Activated T-cell treated with anti-CD3 and anti-CD28 coated beads, Interleukin-2, amount 50 U/mL, for 4 hours (primary cell): ENCODE results near the gene PLVAP. TPM values are rescaled to one million over a fixed set of nuclear protein-coding genes. Genes with fewer than 3 reads are reported as not detected.

ENCODE experiments used
- ATAC-seq, 2 donors: fragments of 200-7000 bp; cut with Tn5 transposase; one replicate each; pipeline ENCODE4 v1.10.0; 2021
- DNase-seq: peaks from one replicate; pipeline ENCODE4 v3.0.0-alpha.2; 2020
- H3K27me3 Mint-ChIP-seq: one replicate; pipeline ENCODE4 v1.8.0; 2021; ENCODE audit warnings: low read depth, mixed read lengths
- H3K36me3 Mint-ChIP-seq: one replicate; pipeline ENCODE4 v1.8.0; 2022; ENCODE audit warnings: mixed read lengths; ENCODE audit not compliant: insufficient read depth
- H3K4me1 Mint-ChIP-seq: one replicate; pipeline ENCODE4 v1.8.0; 2021; ENCODE audit warnings: low read depth, mixed read lengths
- H3K4me3 Mint-ChIP-seq: one replicate; pipeline ENCODE4 v1.8.0; 2021; ENCODE audit warnings: mild to moderate bottlenecking, moderate library complexity, mixed read lengths
- H3K9me3 Mint-ChIP-seq: one replicate; pipeline ENCODE4 v1.8.0; 2021; ENCODE audit warnings: mixed read lengths
- total RNA-seq, 3 donors: library from RNA; stranded (reverse); gene quantifications; one replicate each; pipeline ENCODE4 v1.2.1, GENCODE V29; 2021

Gene PLVAP
- total RNA-seq, 3 donors from 2014 or later = 0.18 TPM; not detected in 2

GRCh38 chr19:17406046-17406886, 29.1 kb upstream of the PLVAP start:
- Mint-ChIP-seq H3K27me3 (no peaks in the 10 kb centered on the region), H3K36me3 (peaks cover 2% of the 10 kb centered on the region), H3K4me3 (peak overlapping the region; percentile 84), H3K4me1 (peaks cover 29% of the 10 kb centered on the region), H3K9me3 (no peaks in the 10 kb centered on the region)
- ATAC-seq = peak; percentile 24 to 35
- no peak for DNase-seq

- peaks cover 3% of the 10 kb centered on the region for H3K36me3 Mint-ChIP-seq
- DNase-seq (peak; percentile 17), ATAC-seq (peak; percentile 69 to 75)
- peaks cover 29% of the 10 kb centered on the region for H3K4me1 Mint-ChIP-seq
- no peaks in the 10 kb centered on the region for H3K9me3 Mint-ChIP-seq
- no peaks in the 10 kb centered on the region for H3K27me3 Mint-ChIP-seq
- peak within 1 kb of the TSS; percentile 84 for H3K4me3 Mint-ChIP-seq
Measured at GRCh38 chr19:17405250-17406045, 28.3 kb upstream of the PLVAP start, which contains the start of gene BST2. Gene BST2 (minus strand): TSS chr19:17405630. CDS start chr19:17405575, 55 bp downstream.

- peaks cover 29% of the 10 kb centered on the region for H3K4me1 Mint-ChIP-seq
Measured at GRCh38 chr19:17404621-17405249, 27.6 kb upstream of the PLVAP start.

GRCh38 chr19:17404015-17404414, 26.9 kb upstream of the PLVAP start:
- Mint-ChIP-seq H3K4me1 (peaks cover 29% of the 10 kb centered on the region), H3K9me3 (no peaks in the 10 kb centered on the region), H3K36me3 (peaks cover 3% of the 10 kb centered on the region), H3K27me3 (no peaks in the 10 kb centered on the region), H3K4me3 (peak overlapping the region; percentile 84)
- DNase-seq (no peak), ATAC-seq (no peak)

More at GRCh38 chr19:17404621-17405249, 27.6 kb upstream of the PLVAP start:
- H3K27me3 Mint-ChIP-seq = no peaks in the 10 kb centered on the region
- peak overlapping the region; percentile 84 for H3K4me3 Mint-ChIP-seq
- peaks cover 3% of the 10 kb centered on the region for H3K36me3 Mint-ChIP-seq
- no peak for DNase-seq
- ATAC-seq = peak in 1 of 2 donors; percentile 1
- no peaks in the 10 kb centered on the region for H3K9me3 Mint-ChIP-seq

- H3K4me1 Mint-ChIP-seq = peaks cover 29% of the 10 kb centered on the region
- H3K9me3 Mint-ChIP-seq = no peaks in the 10 kb centered on the region
- no peaks in the 10 kb centered on the region for H3K27me3 Mint-ChIP-seq
- peak; percentile 27 to 38 for ATAC-seq
- H3K4me3 Mint-ChIP-seq = peak overlapping the region; percentile 84
- H3K36me3 Mint-ChIP-seq = peaks cover 3% of the 10 kb centered on the region
- peak; percentile 20 for DNase-seq
Measured at GRCh38 chr19:17402982-17403855, 26.1 kb upstream of the PLVAP start.

DNA sequence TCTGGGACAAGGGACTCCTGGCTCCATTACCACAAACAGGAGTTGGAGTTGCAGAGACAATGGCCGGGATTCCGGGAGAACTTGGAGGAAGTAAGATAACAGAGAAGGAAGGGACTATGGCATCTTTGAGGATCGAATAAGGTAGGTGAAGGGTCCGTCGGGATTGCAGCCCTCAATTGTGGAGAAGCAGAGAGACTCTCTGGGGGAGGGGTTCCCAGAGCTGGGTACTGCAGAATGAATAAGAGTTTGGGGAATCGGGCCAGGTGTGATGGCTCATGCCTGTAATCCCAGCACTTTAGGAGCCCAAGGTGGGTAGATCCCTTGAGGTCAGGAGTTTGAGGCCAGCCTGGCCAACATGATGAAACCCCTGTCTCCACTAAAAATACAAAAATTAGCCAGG, 24.5 kb upstream of the PLVAP start:
- DNase-seq (no peak), ATAC-seq (no peak)
- H3K27me3 Mint-ChIP-seq = no peaks in the 10 kb centered on the region
- peaks cover 17% of the 10 kb centered on the region for H3K4me1 Mint-ChIP-seq
- peaks cover 3% of the 10 kb centered on the region for H3K36me3 Mint-ChIP-seq
- no peak overlapping the region for H3K4me3 Mint-ChIP-seq
- H3K9me3 Mint-ChIP-seq = no peaks in the 10 kb centered on the region

GRCh38 chr19:17398902-17399527, 21.9 kb upstream of the PLVAP start:
- DNase-seq = no peak
- Mint-ChIP-seq H3K36me3 (peaks cover 3% of the 10 kb centered on the region), H3K4me3 (no peak overlapping the region), H3K9me3 (no peaks in the 10 kb centered on the region), H3K27me3 (no peaks in the 10 kb centered on the region), H3K4me1 (peaks cover 15% of the 10 kb centered on the region)
- ATAC-seq = no peak

- Mint-ChIP-seq H3K36me3 (no peaks in the 10 kb centered on the region), H3K4me3 (peak overlapping the region; percentile 4), H3K27me3 (no peaks in the 10 kb centered on the region), H3K9me3 (no peaks in the 10 kb centered on the region), H3K4me1 (peaks cover 22% of the 10 kb centered on the region)
- ATAC-seq (peak in 1 of 2 donors; percentile 29), DNase-seq (peak; percentile 55)
Measured at GRCh38 chr19:17394891-17395415, 17.8 kb upstream of the PLVAP start.

DNA sequence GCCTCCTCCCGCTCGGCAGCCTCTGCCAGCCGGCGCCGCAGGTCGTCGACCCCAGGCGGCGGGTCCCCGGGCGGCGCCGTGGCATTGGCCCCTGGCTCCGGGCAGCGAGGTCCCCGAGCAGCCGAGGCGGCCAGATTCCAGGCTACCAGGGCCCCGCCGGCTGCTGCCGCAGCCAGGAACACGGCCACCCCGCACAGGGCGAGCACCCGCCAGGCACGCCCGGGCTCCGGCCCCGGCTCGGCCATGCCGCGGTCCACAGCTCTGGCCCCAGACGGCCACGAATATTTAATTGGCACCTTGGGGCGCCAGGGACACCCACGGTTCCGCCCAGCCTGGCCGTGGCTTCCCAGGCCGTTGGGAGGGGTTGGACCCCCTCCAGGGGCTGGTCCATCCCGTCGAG, 16.8 kb upstream of the PLVAP start, which contains the start of gene CCDC194:
Gene CCDC194, minus strand, starts transcription at position 283 of the 400 bp plus-strand sequence. Its CDS starts 38 bp downstream, at position 245.
- DNase-seq (no peak), ATAC-seq (no peak)
- Mint-ChIP-seq H3K27me3 (no peaks in the 10 kb centered on the region), H3K9me3 (no peaks in the 10 kb centered on the region), H3K36me3 (no peaks in the 10 kb centered on the region), H3K4me3 (peak within 1 kb of the TSS; percentile 4), H3K4me1 (peaks cover 22% of the 10 kb centered on the region)

- ATAC-seq = no peak
- no peaks in the 10 kb centered on the region for H3K9me3 Mint-ChIP-seq
- peaks cover 22% of the 10 kb centered on the region for H3K4me1 Mint-ChIP-seq
- DNase-seq = no peak
- no peaks in the 10 kb centered on the region for H3K36me3 Mint-ChIP-seq
- H3K27me3 Mint-ChIP-seq = no peaks in the 10 kb centered on the region
- H3K4me3 Mint-ChIP-seq = no peak overlapping the region
Measured at GRCh38 chr19:17393002-17393401, 15.9 kb upstream of the PLVAP start.

GRCh38 chr19:17391371-17392151, 14.4 kb upstream of the PLVAP start:
- Mint-ChIP-seq H3K36me3 (no peaks in the 10 kb centered on the region), H3K4me1 (peaks cover 22% of the 10 kb centered on the region), H3K27me3 (no peaks in the 10 kb centered on the region), H3K4me3 (peak overlapping the region; percentile 37), H3K9me3 (no peaks in the 10 kb centered on the region)
- no peak for ATAC-seq
- DNase-seq = no peak

GRCh38 chr19:17390665-17391370, 13.7 kb upstream of the PLVAP start:
- Mint-ChIP-seq H3K9me3 (no peaks in the 10 kb centered on the region), H3K36me3 (no peaks in the 10 kb centered on the region), H3K27me3 (no peaks in the 10 kb centered on the region), H3K4me3 (peak overlapping the region; percentile 87), H3K4me1 (peaks cover 22% of the 10 kb centered on the region)
- DNase-seq (peak; percentile 83), ATAC-seq (peak; percentile 99 to 100)
